A549 treated with RU486 at 1 μM for 4 hours (cell line): ENCODE measurements around the gene CBLN3. TPM values are rescaled to one million over a fixed set of nuclear protein-coding genes. Genes with fewer than 3 reads are reported as not detected.

ENCODE experiments used
- total RNA-seq: library from RNA; stranded (reverse); fragments of 200-300 nt; extraction: Qiagen RNA extraction; gene quantifications from 5 replicates; pipeline ENCODE4 v1.2.3, GENCODE V29; 2022; ENCODE audit warnings: low read depth

Gene CBLN3
- 1.0 to 1.6 TPM (median 1.3 TPM) in 5 replicates for total RNA-seq

DNA sequence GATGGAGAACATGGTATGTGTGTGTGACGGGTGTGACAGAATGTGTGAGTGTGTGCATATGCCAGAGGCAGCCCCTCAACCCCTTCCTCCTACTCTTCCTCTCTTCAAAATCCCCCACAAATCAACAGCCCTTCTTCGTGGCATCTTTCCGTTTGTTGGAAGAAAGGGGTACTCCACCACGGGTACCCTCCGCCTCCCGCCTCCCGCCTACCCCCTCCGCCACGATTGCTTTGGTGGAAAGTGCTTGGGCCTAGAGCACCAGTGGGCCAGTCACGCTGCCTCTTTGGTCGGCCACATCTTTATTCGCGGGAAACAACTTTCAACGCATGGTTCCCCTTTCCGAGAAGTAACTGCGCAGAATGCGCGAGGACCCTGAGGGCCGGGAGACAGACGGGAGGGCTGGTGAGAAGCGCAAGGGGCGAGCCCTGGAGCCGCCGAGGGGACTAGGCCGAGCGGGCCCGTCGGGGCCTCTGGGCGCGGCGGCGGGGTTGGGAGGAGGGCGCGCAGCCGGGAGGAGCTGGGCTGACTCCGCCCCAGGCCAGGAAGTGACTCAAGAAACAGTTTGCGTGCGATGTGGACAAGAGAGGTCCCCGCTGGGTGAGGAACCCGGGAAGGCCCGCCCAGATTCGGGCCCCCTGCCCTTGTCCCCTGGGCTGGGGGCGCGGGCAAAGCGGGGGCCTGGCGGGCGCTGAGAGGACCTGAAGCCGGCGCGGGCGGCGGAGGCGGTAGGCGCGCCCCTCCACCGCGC is at the start of gene CBLN3, which contains the start of gene KHNYN:
TSS of gene CBLN3 (minus strand) at position 274 of the 748 bp plus-strand sequence. CDS start 614 bp downstream, outside the sequence.
TSS of gene KHNYN (plus strand) at position 560 of the 748 bp plus-strand sequence. CDS start 777 bp downstream, outside the sequence.

DNA sequence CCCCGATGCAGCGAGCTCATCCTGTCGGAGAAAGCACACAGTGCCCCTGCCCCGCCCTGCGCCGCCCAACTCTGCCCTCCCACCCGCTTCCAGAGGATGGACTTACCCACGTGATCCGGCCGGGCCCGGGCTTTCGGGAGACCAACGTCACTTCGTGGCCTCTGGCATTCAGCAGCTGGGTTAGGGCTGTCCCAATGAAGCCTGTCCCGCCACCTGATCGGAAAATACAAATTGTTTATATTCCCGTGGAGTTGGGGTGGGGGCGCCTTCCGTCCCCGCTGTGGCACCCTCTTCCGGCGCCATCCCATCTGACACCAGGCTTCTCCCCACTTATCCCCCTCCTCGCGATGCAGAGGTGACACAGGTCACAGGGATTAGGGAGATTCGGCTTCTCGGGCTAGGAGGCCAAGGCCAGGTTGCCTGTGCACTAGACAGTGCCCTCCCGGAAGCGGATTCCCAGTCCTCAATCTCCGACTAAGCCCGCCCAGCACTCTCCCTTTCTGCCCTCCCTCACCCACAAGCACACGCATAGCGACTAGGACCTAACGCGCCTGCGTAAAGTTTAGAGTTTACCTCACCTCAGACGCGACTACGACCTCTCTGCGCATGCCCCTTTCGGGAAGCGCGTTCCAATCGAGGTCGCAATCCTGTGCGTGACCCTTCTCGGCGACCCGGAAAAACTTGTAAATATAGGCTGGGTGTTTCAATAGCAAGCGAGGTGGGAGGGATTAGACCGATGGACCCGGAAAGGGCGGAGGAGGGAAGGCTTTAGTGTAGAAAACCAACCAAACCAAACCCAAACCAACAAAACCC is 13.0 kb upstream of the CBLN3 start, which contains the start of gene SDR39U1:
TSS of gene SDR39U1 (minus strand) at position 537 of the 813 bp plus-strand sequence. CDS start at position 530, 7 bp downstream.

DNA sequence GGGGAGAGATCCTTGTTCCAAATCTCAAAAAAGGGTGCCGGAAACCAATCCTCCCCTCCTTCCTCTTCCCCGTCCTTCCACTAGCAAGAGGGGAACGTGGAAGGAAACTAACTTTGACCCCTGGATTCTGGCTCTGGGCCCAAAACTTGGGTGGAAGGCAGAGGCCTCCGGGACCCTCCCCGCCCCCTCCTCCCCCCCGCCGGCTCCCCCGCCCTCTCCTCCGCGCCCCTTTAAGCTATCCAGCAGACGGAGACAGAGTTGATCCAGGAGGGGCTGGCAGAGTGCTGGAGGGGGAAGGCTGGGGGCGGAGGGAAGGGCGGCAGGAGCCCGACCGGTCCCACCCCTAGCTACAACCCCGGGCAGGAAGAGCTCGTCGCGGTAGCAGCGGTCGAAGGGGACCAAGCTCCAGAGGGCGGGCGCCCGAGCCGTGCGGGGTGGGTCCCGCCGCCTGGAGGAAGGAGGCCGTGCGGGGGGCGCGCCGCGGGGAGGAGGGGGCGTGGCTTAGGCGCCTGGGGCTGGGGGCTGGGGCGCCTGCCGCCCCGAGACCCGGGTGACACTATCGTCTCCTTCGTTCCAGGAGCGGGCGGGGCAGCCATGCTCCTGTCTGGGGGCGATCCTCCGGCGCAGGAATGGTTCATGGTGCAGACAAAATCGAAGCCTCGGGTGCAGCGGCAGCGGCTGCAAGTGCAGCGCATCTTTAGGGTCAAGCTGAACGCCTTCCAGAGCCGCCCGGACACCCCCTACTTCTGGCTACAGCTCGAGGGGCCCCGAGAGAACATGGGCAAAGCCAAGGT is 30.6 kb downstream of the CBLN3 start, which contains the start of gene NYNRIN:
TSS of gene NYNRIN (plus strand) at position 351 of the 794 bp plus-strand sequence. CDS start at position 595, 244 bp downstream.

Other genes starting within 250 kb of the CBLN3 start
- gene IPO4, start 240.9 kb downstream of the CBLN3 start, total RNA-seq = 79.3 to 90.2 TPM (median 86.3 TPM) in 5 replicates
- gene TM9SF1, start 234.2 kb downstream of the CBLN3 start, total RNA-seq = 63.2 to 70.0 TPM (median 67.6 TPM) in 5 replicates
- gene TSSK4, start 224.0 kb downstream of the CBLN3 start, total RNA-seq = not detected in 5 replicates
- gene CHMP4A, start 216.2 kb downstream of the CBLN3 start, total RNA-seq = 71.9 to 101 TPM (median 93.0 TPM) in 5 replicates
- 27.3 to 34.4 TPM (median 29.4 TPM) in 5 replicates for gene MDP1, start 213.6 kb downstream of the CBLN3 start, total RNA-seq
- gene NEDD8, start 197.3 kb downstream of the CBLN3 start, total RNA-seq = 444 to 520 TPM (median 484 TPM) in 5 replicates
- 54.3 to 66.4 TPM (median 58.1 TPM) in 5 replicates for gene GMPR2, start 196.7 kb downstream of the CBLN3 start, total RNA-seq
- gene TINF2, start 187.0 kb downstream of the CBLN3 start, total RNA-seq = 34.2 to 38.2 TPM (median 36.6 TPM) in 5 replicates
- 0.53 to 1.1 TPM (median 1.0 TPM) in 5 replicates for gene TGM1, start 166.5 kb downstream of the CBLN3 start, total RNA-seq
- 15.2 to 18.4 TPM (median 16.6 TPM) in 5 replicates for gene RABGGTA, start 158.1 kb downstream of the CBLN3 start, total RNA-seq
- gene DHRS1, start 129.9 kb downstream of the CBLN3 start, total RNA-seq = 10.3 to 14.0 TPM (median 13.1 TPM) in 5 replicates
- 13.7 to 17.0 TPM (median 16.6 TPM) in 5 replicates for gene NOP9, start 129.8 kb downstream of the CBLN3 start, total RNA-seq
- gene CIDEB, start 121.7 kb downstream of the CBLN3 start, total RNA-seq = 0.15 to 1.00 TPM (median 0.20 TPM) in 5 replicates
- 2.5 to 5.7 TPM (median 4.3 TPM) in 5 replicates for gene LTB4R2, start 119.5 kb downstream of the CBLN3 start, total RNA-seq
- 3.7 to 6.6 TPM (median 6.4 TPM) in 5 replicates for gene LTB4R, start 118.2 kb downstream of the CBLN3 start, total RNA-seq
- not detected in 5 replicates for gene ADCY4, start 94.6 kb downstream of the CBLN3 start, total RNA-seq
- gene RIPK3, start 89.7 kb downstream of the CBLN3 start, total RNA-seq = not detected in 5 replicates
- 0.29 to 0.67 TPM (median 0.47 TPM) in 4 of 5 replicates, not detected in the other for gene NFATC4, start 61.5 kb downstream of the CBLN3 start, total RNA-seq
- 0.16 to 0.78 TPM (median 0.18 TPM) in 5 replicates for gene NYNRIN, start 30.7 kb downstream of the CBLN3 start, total RNA-seq
- gene KHNYN, start 286 bp upstream of the CBLN3 start, total RNA-seq = 19.3 to 28.8 TPM (median 26.1 TPM) in 5 replicates
- 42.7 to 56.3 TPM (median 47.4 TPM) in 5 replicates for gene SDR39U1, start 13.1 kb upstream of the CBLN3 start, total RNA-seq
- gene CMA1, start 78.6 kb upstream of the CBLN3 start, total RNA-seq = not detected in 5 replicates
- gene CTSG, start 146.6 kb upstream of the CBLN3 start, total RNA-seq = not detected in 5 replicates
- gene GZMH, start 180.0 kb upstream of the CBLN3 start, total RNA-seq = not detected in 5 replicates
- not detected in 5 replicates for gene GZMB, start 204.5 kb upstream of the CBLN3 start, total RNA-seq